ENCODE data around the gene RIMKLA.

- TF ChIP-seq POLR2AphosphoS5 (IDR thresholded peaks at IDR 0.05; ENCODE audit: low read depth) (no peak), CREB1 (CRISPR knock-in tag; IDR thresholded peaks at IDR 0.05; ENCODE audit: low read depth) (no peak), CTCF (conservative IDR thresholded peaks at IDR 0.05; ENCODE audit: low read depth in 2 of 2) (no peak), EZH2 (IDR thresholded peaks at IDR 0.05; ENCODE audit: low read depth, unreplicated experiment) (no peak), EZH2phosphoT487 (IDR thresholded peaks at IDR 0.05; ENCODE audit: unreplicated experiment) (no peak), ZNF331 (CRISPR knock-in tag; IDR thresholded peaks at IDR 0.05; ENCODE audit: low read depth) (no peak)
Observed at GRCh38 chr1:42332877-42333276, 47.7 kb upstream of the RIMKLA start.

Measured in GM23338 (cell line).